Progenitor cell of endocrine pancreas (in vitro differentiated cells): ENCODE measurements around the gene AP2B1. TPM values are rescaled to one million over a fixed set of nuclear protein-coding genes. Genes with fewer than 3 reads are reported as not detected.
A peak's percentile ranks its signal among the peaks of the same experiment; 100 is the strongest.

Source experiments
- DNase-seq: peaks from one replicate; pipeline ENCODE4 v3.0.0; 2021; ENCODE audit warnings: low spot score; ENCODE audit not compliant: unreplicated experiment
- H3K27ac Mint-ChIP-seq: 2 replicates; pipeline ENCODE4 v1.8.0; 2021; ENCODE audit warnings: mild to moderate bottlenecking, moderate library complexity, mixed read lengths
- H3K27me3 Mint-ChIP-seq: 2 replicates; pipeline ENCODE4 v1.8.0; 2021; ENCODE audit warnings: mixed read lengths
- H3K36me3 Mint-ChIP-seq: 2 replicates; pipeline ENCODE4 v1.8.0; 2022; ENCODE audit warnings: mixed read lengths; ENCODE audit not compliant: insufficient read depth
- H3K4me1 Mint-ChIP-seq: 2 replicates; pipeline ENCODE4 v1.8.0; 2021; ENCODE audit warnings: low read depth, mixed read lengths
- H3K4me3 Mint-ChIP-seq: 2 replicates; pipeline ENCODE4 v1.8.0; 2021; ENCODE audit warnings: low read depth, mild to moderate bottlenecking, moderate library complexity, mixed read lengths
- H3K9me3 Mint-ChIP-seq: 2 replicates; pipeline ENCODE4 v1.8.0; 2021; ENCODE audit warnings: low read depth, mixed read lengths
- CTCF ChIP-seq: fragments of 200-600 bp; sonication (generic); IDR thresholded peaks from one replicate; pipeline ENCODE4 v1.5.0; 2021; ENCODE audit warnings: antibody characterized with exemption, mild to moderate bottlenecking; ENCODE audit not compliant: unreplicated experiment
- total RNA-seq: library from RNA; stranded (reverse); gene quantifications from 2 replicates; pipeline ENCODE4 v1.2.1, GENCODE V29; 2021

The AP2B1 gene
- total RNA-seq, 1 donor from 2014 or later, result 194 TPM

- H3K27me3 Mint-ChIP-seq, result peaks cover 26% of the 10 kb centered on the region
- no peak overlapping the region for H3K27ac Mint-ChIP-seq
- H3K36me3 Mint-ChIP-seq, result no peaks in the 10 kb centered on the region
- H3K4me1 Mint-ChIP-seq, result peaks cover 2% of the 10 kb centered on the region
- no peak for DNase-seq
- no peak for TF ChIP-seq CTCF
- H3K9me3 Mint-ChIP-seq, result no peaks in the 10 kb centered on the region
- no peak overlapping the region for H3K4me3 Mint-ChIP-seq
Observed at GRCh38 chr17:35769895-35770486, 182.9 kb downstream of the AP2B1 start.

DNA sequence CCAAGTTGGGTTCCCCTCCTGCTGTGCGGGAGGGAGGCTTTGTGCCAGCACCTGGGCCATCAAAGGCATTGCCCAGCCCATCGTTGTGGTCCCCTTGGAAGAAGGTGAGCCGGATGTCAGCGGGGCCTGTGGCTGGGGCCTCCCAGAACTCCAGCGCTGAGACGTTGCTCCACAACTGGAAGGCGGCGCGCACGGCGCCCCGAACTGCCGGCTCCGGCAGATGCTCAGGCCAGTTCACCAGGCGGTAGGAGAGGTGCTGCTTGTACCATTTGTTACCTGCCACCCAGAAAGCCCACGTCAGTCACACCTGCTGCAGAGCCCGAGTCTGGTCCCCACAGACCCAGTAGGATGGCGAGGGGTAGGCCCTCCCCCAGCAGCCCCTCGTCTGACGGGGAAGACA, 186.0 kb downstream of the AP2B1 start:
- H3K27ac Mint-ChIP-seq, result no peak overlapping the region
- DNase-seq, result no peak
- H3K9me3 Mint-ChIP-seq, result no peaks in the 10 kb centered on the region
- no peak for TF ChIP-seq CTCF
- H3K4me3 Mint-ChIP-seq, result no peak overlapping the region
- no peaks in the 10 kb centered on the region for H3K36me3 Mint-ChIP-seq
- H3K27me3 Mint-ChIP-seq, result peaks cover 21% of the 10 kb centered on the region
- H3K4me1 Mint-ChIP-seq, result peaks cover 2% of the 10 kb centered on the region

- Mint-ChIP-seq H3K27me3 (peaks cover 22% of the 10 kb centered on the region), H3K27ac (peak overlapping the region; percentile 80), H3K4me1 (peaks cover 2% of the 10 kb centered on the region), H3K9me3 (no peaks in the 10 kb centered on the region), H3K4me3 (no peak overlapping the region), H3K36me3 (no peaks in the 10 kb centered on the region)
- TF ChIP-seq CTCF, result no peak
- DNase-seq, result no peak
Observed at GRCh38 chr17:35773679-35774425, 186.7 kb downstream of the AP2B1 start.

DNA sequence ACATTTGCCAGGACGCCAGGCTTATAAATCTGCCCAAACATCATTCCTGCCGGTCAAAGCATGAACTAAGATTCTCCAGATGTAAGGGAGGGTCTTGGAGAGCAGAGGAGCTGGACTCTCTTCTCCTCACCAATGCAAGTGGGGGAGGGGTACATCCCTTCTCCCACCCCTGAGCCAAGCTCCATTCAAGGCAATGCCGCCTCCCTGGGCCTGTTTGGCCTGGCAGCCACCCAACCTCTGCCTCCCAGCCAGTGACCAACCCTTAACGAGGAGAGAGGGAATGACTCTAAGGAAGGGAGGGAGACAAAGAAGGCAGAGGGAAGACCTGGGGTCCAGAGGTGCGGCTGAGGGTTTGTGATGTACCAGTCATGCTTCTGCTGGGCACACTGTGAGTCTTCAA, 187.4 kb downstream of the AP2B1 start:
- no peaks in the 10 kb centered on the region for H3K36me3 Mint-ChIP-seq
- no peak overlapping the region for H3K4me3 Mint-ChIP-seq
- H3K9me3 Mint-ChIP-seq, result no peaks in the 10 kb centered on the region
- peaks cover 23% of the 10 kb centered on the region for H3K27me3 Mint-ChIP-seq
- no peak for TF ChIP-seq CTCF
- peaks cover 2% of the 10 kb centered on the region for H3K4me1 Mint-ChIP-seq
- H3K27ac Mint-ChIP-seq, result no peak overlapping the region
- no peak for DNase-seq

- no peak for TF ChIP-seq CTCF
- Mint-ChIP-seq H3K27ac (no peak overlapping the region), H3K36me3 (no peaks in the 10 kb centered on the region), H3K4me1 (peaks cover 2% of the 10 kb centered on the region), H3K9me3 (no peaks in the 10 kb centered on the region), H3K4me3 (no peak overlapping the region), H3K27me3 (peaks cover 23% of the 10 kb centered on the region)
- DNase-seq, result no peak
Observed at GRCh38 chr17:35775039-35775438, 187.9 kb downstream of the AP2B1 start.
